Stimulated activated CD4-positive, alpha-beta T cell treated with anti-CD3 and anti-CD28 coated beads, Interleukin-4, amount 100 ng/mL, for 24 hours (primary cell): ENCODE measurements around the gene CMTM1.
"Not testable (repeated sequence)": the region's sequence is repeated elsewhere in the genome, so short reads cannot be mapped to it uniquely, and the experiment has no call there.

Experiments used
- DNase-seq: peaks from one replicate; pipeline ENCODE4 v3.0.0-alpha.2; 2020

Gene CMTM1

GRCh38 chr16:66594739-66595138 is 28.5 kb downstream of the CMTM1 start:
- DNase-seq: no peak

- DNase-seq: not testable (repeated sequence)
Measured at GRCh38 chr16:66596559-66596958, 30.3 kb downstream of the CMTM1 start.

- no peak for DNase-seq
Measured at GRCh38 chr16:66596986-66597848, 31.0 kb downstream of the CMTM1 start.

- DNase-seq: no peak
Measured at GRCh38 chr16:66598111-66598510, 31.9 kb downstream of the CMTM1 start.

GRCh38 chr16:66599726-66600125 is 33.5 kb downstream of the CMTM1 start:
- no peak for DNase-seq

GRCh38 chr16:66600477-66600876 is 34.2 kb downstream of the CMTM1 start:
- no peak for DNase-seq

- DNase-seq: no peak
Measured at GRCh38 chr16:66601471-66601870, 35.2 kb downstream of the CMTM1 start.

- peak; percentile 65 for DNase-seq
Measured at GRCh38 chr16:66603537-66604375, 37.5 kb downstream of the CMTM1 start.

- peak; percentile 77 for DNase-seq
Measured at GRCh38 chr16:66604376-66605176, 38.3 kb downstream of the CMTM1 start, which contains the start of gene CMTM3. TSS of gene CMTM3 (plus strand) at chr16:66604704. CDS start at chr16:66604806, 102 bp downstream.

GRCh38 chr16:66605177-66605978 is 39.1 kb downstream of the CMTM1 start:
- DNase-seq: peak; percentile 38

GRCh38 chr16:66605979-66606751 is 39.9 kb downstream of the CMTM1 start:
- no peak for DNase-seq

- DNase-seq: peak; percentile 87
Measured at GRCh38 chr16:66608241-66609138, 42.3 kb downstream of the CMTM1 start.

GRCh38 chr16:66609139-66609510 is 42.9 kb downstream of the CMTM1 start:
- DNase-seq: no peak

- no peak for DNase-seq
Measured at GRCh38 chr16:66610111-66610820, 44.0 kb downstream of the CMTM1 start.

GRCh38 chr16:66611911-66612310 is 45.7 kb downstream of the CMTM1 start:
- not testable (repeated sequence) for DNase-seq

- DNase-seq: no peak
Measured at GRCh38 chr16:66612422-66612821, 46.2 kb downstream of the CMTM1 start.

- no peak for DNase-seq
Measured at GRCh38 chr16:66614161-66614802, 48.0 kb downstream of the CMTM1 start.

GRCh38 chr16:66616169-66616568 is 49.9 kb downstream of the CMTM1 start:
- no peak for DNase-seq

GRCh38 chr16:66616592-66616991 is 50.4 kb downstream of the CMTM1 start:
- DNase-seq: no peak
